Raji (cell line): ENCODE results near the gene KDELR3.

Source experiments
- POLR2A ChIP-seq: IDR thresholded peaks from 2 replicates; pipeline ENCODE4 v1.6.1; 2011; ENCODE audit warnings: low read depth, low read length, control low read depth; ENCODE audit not compliant: insufficient read depth

The KDELR3 gene

DNA sequence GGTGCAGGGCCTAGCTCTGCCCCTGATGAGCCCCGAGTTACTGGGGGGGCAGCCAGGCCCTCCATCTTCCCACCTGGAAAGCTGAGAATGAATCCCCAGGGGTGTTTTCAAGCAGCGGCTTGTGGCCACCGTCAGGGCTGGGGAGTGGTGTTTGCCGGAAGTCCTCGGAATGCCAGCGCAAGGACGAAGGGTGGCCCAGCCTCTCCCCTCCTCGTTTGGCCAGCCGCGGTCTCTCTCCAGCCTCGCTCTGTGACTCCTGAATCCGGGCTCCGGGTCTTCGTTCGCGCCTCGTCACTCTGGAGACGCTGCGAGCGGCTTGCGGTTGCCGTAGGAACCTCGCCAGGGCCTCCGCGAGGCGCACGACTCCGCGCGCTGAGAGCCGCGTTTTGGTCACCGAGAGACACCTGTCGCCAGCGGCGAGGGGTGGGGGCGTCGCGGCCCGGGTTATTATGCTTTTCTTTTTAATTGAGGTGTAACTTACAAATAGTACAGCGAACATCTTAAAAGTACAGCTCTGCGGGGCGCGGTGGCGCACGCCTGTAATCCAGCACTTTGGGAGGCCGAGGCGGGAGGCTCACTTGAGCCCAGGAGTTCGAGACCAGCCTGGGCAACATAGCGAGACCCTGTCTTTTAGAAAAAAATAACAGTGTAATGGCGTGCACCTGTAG lies 6.3 kb upstream of the KDELR3 start:
- TF ChIP-seq POLR2A: no peak

DNA sequence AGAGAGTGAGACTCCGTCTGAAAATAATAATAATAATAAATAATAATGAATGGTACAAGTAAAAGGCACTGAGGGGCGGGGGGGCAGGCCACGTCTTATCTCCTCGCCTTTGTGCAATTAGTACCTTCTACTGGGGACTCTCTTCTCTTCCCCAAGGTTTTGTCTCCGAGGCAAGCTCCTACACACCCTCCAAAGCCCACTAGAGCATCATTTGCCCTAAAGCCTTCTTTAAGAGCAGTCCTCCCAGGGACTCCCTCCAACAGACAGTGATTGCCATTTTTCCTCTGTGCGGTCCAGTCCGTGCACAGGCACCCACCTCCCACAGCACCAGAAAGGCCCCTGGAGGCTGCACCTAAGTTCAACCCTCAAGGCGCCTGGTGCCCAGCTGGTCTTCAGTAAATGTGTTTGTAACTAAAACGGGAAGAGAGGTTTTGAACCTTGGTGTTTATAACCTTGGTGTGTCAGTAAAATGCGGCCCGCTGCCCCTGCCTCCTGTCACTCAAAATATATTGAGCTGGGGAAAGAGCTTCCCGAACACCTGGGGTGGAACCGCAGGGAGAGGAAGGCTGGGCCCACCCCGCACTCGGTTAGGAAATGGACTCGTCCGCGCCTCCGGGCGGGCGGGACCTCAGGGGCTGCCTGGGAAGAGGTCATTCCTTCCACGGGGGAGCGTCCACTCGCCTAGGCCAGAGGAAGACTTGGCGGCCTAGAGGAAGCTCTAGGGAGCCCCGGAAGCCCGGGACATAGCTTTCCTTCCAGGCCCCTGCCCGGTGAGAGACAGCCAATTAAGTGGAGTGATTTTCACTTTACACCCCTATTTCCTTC lies 4.7 kb upstream of the KDELR3 start:
- TF ChIP-seq POLR2A: no peak

DNA sequence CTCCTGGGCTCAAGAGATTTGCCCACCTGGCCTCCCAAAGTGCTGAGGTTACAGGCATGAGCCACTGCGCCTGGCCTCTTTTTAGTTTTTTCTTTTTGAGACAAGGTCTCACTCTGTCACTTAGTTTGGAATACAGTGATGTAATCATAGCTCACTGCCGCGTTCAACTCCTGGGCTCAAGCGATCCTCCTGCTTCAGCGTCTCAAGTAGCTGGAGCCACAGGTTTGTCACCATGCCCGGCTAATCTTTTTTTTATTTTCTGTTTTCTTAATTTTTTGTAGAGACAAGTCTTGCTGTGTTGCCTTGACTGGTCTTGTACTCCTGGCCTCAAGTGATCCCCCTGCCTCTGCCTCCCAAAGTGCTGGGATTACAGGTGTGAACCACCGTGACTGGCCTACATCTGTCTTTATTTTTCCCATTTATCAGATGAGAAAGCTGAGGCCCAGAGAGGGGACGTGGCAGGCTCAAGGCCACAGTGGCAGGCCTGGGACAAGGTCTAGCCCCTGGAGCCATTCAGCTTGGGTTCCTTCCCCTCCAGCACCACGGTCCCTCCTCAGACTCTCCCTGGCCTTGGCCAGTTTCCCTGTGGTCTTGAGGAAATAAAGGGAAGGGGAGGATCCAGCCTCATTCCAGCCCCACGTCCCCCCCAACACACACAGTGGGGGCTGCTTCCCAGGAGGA lies 2.8 kb upstream of the KDELR3 start:
- TF ChIP-seq POLR2A: no peak

DNA sequence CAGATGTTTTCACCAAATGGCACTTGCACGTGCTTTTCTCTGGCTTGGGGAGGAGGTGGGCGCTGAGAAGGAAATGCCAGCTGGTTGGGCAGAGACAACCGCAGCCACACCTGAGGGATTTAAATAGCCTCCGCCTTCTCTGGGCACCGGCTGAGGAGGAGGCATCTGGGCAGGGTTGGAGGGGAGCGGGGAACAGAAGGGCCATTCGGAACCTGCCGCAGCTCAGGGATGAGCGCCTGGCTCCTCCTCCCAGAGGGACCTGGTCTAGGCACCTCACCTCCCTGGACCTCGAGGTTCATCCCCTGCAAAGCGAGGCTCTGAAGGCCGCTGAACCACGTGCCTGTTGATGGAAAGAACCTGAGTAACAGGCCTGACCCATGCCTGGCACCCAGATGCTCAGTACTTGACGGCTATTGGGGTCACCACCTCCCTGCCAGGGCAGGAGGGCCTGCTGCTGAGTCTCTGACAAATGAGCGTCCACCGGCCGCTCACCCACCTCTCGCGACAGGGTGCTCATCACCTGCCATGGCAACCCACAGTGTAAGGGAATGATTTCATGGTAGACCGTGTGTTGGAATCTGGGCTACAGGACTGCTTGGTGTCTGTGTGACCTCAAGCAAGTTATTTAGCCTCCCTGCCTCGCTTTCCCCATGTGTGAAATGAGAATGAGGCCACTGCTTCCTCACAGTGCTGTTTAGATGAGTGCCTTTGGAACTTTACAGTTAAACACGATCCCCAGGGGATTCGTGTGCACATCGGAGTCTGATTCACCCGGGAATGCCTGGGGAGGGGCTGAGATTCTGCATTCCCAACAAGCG lies 2.0 kb upstream of the KDELR3 start:
- TF ChIP-seq POLR2A: no peak

DNA sequence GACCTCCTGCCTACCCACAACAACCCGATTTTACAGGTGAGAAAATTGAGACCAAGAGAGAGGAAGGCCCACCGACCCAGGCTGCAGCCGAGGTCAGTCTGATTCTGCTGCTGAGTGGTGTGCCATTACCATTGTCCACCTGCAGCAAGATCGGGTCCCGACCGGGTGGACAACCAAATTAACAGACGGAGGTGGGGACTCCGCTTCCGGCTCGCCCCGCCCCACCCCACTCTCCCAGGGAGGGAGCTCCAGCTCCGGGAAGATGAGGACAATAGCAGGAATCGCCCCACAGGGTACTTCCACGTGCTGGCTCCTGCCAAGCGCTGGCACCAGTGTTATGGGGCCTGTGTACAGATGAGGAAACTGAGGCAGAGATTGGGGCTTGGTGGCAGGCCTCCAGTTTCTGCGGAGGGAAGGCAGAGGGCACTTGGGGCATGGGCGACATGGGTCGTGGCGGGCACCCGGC lies 425 bp upstream of the KDELR3 start:
- no peak for TF ChIP-seq POLR2A

DNA sequence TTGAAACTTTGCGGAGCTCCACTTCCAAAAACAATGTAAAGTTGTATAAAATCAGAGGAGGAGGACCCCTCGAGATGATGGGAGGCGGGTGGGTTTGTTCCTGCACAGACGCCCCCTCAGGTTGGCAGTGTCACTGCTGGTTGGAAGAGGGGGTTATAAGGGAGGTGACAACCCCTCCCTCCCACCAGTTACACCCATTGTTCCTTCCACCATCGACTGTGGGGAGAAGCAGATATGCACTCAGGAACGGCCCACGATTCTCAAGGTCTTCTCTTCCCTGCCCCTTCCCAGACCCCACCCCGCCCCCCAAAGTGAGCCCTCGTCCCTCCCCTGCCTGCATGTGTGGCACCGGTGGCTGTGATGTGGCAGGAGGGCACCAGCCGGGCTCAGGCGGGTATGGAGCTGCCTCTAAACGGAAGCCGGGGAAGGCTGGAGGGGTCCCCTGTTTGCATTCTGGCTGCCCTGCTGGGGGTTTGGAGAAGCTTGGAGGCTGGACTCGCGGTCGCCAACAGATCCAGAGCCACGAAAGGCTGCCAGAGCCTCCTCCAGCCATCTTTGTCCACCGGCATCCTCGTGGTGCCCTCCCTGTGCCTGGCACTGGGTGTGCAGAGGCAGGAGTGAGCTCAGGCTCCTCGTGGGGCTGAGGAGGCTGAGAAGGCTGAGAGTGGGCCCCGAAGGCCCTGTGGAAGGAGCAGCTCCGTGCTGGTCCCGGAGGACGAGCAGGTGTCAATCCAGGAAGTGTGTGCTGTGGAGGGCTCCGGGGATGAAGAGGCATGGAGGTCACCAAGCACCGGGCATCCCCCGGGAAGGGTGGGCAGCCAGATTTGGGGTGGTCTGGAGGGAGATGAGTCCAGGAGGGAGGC lies 778 bp downstream of the KDELR3 start:
- no peak for TF ChIP-seq POLR2A

DNA sequence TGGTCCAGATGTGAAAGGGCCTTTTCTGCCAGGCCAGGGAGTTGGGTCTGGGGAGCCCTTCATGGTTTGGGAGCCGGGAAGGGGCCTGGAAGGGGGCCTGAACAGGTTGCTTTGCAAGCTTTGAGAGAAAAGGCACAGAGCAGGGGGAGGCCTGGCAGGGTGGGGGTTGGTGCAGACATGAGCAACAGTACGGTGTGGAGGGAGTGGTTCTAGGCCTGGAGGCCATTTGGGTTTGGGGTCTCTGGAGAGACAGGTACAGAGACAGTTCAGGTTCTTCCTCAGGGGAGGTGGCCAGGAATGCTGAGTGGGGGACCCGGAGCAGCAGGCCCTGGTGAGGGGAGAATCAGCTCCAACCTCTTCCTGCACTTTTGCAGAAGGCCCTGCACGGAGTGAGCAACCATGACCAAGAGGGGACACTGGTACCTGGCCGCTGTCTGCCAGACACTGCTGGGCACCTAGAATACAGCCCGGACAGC lies 1.4 kb downstream of the KDELR3 start:
- TF ChIP-seq POLR2A: no peak

DNA sequence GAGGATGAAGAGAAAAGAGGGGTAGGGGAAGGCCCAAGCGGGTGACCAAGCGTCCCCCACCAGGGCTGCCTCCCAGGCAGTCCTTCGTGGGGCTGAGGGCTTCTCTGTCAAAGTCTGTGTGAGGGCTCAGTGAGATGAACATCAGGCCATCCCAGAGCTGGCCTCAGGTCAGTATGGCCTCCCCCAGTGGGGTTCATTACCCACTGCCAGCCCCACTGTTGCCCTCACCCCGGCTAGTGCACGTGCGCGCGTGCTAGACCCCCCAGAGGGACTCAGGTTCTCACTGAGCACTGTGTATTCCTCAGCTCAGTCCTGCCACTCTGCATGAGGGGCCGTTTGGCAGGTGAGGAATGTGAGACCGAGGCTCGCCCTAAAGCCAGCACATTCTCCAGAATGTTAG lies 3.3 kb downstream of the KDELR3 start:
- no peak for TF ChIP-seq POLR2A

DNA sequence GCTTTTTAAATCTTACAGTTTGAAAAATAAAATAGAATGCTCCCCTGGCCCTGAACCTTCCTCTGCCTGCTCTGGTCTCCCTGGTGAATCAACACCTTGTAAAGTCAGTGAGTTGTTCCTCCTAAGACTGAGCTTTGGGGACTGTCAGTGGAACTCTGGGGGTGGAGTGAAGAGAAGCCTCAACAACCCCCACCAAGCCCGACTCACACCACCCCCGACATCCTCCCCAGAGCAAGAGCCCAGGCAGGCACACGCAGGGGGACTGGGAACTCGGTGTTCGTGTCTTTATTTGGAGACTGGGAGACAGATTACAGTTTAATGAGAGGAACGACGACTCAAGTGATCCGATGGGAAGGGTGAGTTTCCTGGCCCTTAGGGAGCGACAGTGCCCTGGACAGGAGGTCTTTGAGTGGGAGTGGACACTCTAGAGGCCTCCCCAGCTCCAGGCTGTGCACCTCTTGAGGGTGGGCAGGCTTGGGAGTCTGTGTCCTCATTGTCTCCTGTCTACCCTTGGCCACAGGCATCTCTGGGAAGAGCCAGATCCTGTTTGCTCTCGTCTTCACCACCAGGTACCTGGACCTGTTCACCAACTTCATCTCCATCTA lies 6.2 kb downstream of the KDELR3 start:
- TF ChIP-seq POLR2A: no peak

DNA sequence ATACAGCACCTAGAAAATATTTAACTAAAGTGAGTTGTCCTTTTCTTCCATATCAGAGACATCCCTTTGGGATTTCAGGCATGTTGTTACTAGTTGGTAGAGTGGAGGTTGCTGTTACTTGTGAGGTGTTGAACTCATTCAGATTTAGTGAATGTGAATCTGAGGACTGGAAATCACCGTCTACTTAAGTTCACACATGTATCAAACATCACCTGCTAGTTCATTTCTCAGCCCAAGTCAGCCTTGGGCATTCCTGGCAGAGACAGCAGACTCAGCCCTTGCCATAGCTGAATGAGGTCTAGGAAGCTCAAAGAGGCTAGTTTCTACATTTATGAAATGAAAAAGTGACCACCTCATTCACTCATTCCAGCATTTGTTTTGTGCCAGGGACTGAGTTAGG lies 9.7 kb downstream of the KDELR3 start:
- no peak for TF ChIP-seq POLR2A

DNA sequence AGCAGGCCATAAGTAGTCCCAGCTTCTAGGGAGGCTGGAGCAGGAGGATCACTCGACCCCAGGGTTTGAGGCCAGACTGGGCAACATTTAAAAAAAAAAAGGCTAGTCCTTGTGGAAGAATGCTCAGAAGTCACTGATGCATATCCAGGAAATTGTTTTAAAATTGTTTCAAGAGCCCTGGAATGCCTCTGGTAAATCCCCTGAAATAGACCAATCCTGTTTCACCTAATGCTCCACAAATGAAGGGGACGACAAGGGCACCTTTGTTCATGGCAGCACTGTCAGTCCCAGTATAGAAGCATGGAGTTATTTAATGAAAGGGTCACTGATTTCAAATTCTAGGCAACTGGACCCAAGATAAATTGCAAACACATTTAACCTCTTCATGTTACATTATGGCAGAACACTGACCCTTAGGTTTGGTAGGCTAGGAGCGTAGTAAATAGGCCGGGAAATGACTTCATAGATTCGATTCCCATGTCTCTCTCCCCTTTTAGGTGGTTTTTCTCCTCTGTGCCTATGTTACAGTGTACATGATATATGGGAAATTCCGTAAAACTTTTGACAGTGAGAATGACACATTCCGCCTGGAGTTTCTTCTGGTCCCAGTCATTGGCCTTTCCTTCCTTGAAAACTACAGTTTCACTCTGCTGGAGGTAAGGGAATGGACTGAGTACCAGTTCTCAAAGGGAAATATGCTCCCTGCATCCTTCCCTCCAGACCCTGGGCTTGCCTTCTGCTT lies 11.4 kb downstream of the KDELR3 start:
- no peak for TF ChIP-seq POLR2A

DNA sequence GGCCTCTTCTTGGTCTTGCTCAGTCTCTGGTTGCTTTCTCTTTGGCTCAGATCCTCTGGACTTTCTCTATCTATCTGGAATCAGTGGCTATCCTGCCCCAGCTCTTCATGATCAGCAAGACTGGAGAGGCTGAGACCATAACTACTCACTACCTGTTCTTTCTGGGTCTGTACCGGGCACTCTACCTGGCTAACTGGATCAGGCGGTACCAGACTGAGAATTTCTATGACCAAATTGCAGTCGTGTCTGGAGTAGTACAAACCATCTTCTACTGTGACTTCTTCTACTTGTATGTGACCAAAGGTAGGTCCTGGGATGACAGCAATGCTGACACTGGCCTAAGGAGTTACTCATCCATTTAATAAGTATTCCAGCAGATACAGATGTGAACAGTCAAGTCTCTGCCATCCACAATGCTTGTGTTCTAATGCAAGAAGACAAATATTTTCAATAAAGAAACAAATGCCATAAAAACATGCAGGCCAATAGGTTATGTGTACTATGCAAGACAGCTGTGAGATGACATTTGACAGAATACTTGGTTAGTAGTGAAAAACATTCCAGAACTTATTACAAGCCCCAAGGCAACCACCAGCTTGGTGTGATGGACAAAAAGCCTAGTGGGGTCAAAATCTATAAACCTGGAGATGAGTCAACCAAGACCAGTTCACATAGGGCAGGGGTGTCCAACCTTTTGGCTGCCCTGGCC lies 13.4 kb downstream of the KDELR3 start:
- no peak for TF ChIP-seq POLR2A
